ENCODE results near the gene CCN2. TPM values are rescaled to one million over a fixed set of nuclear protein-coding genes. Genes with fewer than 3 reads are reported as not detected.

CCN2 gene
- total RNA-seq, 1 donor from 2014 or later = 24.2 TPM

DNA sequence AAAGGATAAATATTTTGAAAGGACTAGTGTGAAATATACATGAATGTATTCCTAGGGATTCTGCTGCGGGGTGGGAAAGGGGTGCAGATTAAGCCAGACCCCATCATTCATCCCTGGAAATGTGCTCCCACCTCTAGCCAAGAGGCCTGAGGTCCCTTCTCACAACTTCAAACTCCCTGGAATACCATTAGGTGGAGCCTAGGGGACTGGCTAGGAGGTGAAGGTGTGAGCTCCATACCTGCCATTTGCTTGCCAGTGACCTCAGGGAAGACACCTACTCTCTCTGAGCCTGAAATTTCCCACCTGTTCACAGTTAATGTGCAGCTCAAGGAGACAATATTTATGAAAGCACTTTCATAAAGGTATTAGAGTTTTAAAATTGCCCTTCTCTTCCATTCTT lies 4.7 kb upstream of the CCN2 start:
- Mint-ChIP-seq H3K27me3 (ENCODE audit: low read depth) (no peaks in the 10 kb centered on the region), H3K4me1 (peaks cover 41% of the 10 kb centered on the region), H3K36me3 (ENCODE audit: low read depth) (no peaks in the 10 kb centered on the region), H3K9me3 (no peaks in the 10 kb centered on the region), H3K4me3 (no peak overlapping the region), H3K27ac (ENCODE audit: unreplicated experiment) (no peak overlapping the region)
- DNase-seq (ENCODE audit: low read depth, low spot score) = no peak
- TF ChIP-seq, protein P1, sequence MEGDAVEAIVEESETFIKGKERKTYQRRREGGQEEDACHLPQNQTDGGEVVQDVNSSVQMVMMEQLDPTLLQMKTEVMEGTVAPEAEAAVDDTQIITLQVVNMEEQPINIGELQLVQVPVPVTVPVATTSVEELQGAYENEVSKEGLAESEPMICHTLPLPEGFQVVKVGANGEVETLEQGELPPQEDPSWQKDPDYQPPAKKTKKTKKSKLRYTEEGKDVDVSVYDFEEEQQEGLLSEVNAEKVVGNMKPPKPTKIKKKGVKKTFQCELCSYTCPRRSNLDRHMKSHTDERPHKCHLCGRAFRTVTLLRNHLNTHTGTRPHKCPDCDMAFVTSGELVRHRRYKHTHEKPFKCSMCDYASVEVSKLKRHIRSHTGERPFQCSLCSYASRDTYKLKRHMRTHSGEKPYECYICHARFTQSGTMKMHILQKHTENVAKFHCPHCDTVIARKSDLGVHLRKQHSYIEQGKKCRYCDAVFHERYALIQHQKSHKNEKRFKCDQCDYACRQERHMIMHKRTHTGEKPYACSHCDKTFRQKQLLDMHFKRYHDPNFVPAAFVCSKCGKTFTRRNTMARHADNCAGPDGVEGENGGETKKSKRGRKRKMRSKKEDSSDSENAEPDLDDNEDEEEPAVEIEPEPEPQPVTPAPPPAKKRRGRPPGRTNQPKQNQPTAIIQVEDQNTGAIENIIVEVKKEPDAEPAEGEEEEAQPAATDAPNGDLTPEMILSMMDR (conservative IDR thresholded peaks at IDR 0.05) = no peak

DNA sequence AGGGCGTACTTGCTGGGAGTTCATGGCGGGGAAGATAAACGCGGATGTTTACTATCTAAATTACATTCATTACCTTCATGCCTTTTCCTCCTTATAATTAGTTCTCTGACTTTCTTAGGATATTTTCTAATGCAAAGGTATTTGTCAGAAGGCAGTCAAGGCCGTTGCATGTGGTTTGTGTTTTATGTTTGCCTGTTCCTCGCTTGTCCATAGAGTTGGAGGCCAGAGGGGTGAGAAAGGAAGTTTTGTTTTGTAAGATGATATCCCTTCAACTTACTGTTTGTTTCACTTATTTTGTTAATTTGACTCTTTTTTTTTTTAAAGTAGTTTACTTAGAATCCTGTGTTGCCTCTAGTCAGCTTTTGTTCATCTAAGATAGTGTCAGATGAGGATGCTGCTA lies 4.0 kb upstream of the CCN2 start:
- Mint-ChIP-seq H3K36me3 (ENCODE audit: low read depth) (no peaks in the 10 kb centered on the region), H3K27ac (ENCODE audit: unreplicated experiment) (no peak overlapping the region), H3K4me3 (no peak overlapping the region), H3K27me3 (ENCODE audit: low read depth) (no peaks in the 10 kb centered on the region), H3K4me1 (peaks cover 43% of the 10 kb centered on the region), H3K9me3 (no peaks in the 10 kb centered on the region)
- DNase-seq (ENCODE audit: low read depth, low spot score) = no peak
- TF ChIP-seq, protein P1 (conservative IDR thresholded peaks at IDR 0.05) = no peak

DNA sequence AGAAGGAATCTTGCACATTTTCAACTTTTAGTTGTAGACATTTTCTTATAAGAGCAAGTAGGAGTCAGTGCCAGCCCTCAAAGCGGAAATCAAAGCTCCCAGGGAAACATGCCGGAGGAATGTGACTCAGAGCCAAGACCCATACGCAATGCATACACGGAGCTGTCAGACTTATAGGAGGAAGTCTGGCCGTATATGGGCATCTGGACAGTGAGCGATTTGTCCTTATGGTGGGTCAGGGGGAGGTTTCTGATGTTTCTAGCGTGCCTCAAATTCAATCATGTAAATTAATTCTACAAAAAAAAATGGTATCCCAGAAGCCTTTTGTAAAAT lies 3.6 kb upstream of the CCN2 start:
- Mint-ChIP-seq H3K9me3 (no peaks in the 10 kb centered on the region), H3K4me1 (peaks cover 48% of the 10 kb centered on the region), H3K4me3 (peak overlapping the region; percentile 67), H3K27me3 (ENCODE audit: low read depth) (no peaks in the 10 kb centered on the region), H3K27ac (ENCODE audit: unreplicated experiment) (peak overlapping the region; percentile 57), H3K36me3 (ENCODE audit: low read depth) (no peaks in the 10 kb centered on the region)
- TF ChIP-seq, protein P1 (conservative IDR thresholded peaks at IDR 0.05) = no peak
- no peak for DNase-seq (ENCODE audit: low read depth, low spot score)

DNA sequence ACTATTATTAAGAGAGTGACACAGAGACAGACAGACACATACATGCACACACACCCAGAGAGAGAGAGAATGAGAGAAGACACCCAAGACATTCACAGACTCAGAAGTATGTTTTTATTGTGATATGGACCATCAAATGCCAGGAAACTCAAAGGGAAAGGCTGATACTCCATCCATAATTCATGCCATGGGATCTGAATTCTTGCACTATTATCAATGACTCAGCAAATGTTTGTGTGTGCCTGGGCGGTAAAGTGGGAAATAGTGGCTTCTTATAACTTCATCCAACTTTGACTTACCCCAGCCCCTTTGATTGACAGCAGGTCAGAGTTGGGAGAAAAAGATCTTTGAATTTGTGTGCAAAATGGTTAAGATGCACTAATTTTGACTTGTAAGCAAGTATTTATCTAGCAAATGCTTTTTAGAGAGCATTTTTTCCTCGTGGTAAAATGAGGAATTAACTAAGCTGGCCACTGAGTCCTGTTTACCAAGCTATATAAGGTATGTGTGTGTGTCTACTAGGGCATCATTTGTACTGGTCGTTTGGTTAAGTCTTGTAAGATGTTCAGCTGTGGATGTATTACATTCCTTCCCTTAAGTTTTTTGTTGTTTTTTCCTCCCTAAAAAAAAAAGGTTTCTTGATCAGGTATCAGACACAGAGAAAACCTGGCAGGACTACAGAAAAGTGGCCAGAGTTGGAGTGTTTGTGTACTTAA lies 3.0 kb upstream of the CCN2 start:
- Mint-ChIP-seq H3K4me1 (peaks cover 53% of the 10 kb centered on the region), H3K36me3 (ENCODE audit: low read depth) (peaks cover 2% of the 10 kb centered on the region), H3K4me3 (peak overlapping the region; percentile 67), H3K9me3 (no peaks in the 10 kb centered on the region), H3K27me3 (ENCODE audit: low read depth) (no peaks in the 10 kb centered on the region), H3K27ac (ENCODE audit: unreplicated experiment) (peak overlapping the region; percentile 81)
- no peak for DNase-seq (ENCODE audit: low read depth, low spot score)
- TF ChIP-seq, protein P1 (conservative IDR thresholded peaks at IDR 0.05) = no peak

DNA sequence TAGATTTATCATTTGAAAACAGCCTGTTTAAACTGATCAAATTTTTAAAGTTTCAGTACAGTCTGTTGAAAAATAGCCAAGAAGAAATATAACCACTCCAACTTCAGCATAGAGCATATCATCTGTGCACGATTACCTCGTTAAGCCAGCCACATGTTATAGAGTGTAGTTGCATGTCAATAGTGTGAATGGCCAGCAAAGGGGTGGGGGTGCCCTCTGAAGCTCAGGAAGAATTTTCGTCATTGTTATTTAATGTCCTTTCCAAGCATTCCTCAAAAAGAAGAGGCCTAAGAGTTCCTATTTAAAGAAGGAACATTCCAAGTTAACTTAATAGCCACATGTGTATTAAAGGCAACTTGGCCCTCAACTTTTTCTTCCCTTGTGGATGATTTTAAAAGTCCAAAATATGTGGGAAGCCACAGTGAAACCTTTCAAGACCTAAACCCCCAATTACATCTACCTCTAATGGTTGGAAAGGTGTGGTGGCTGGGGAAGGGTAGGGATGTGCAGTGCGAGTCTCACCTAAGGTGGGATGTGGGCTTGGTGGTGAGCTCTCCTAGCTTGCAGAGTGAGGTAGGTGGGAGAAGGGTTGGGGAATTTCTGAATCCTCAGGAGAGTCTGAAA lies 1.8 kb upstream of the CCN2 start:
- peaks cover 2% of the 10 kb centered on the region for H3K36me3 Mint-ChIP-seq (ENCODE audit: low read depth)
- TF ChIP-seq, protein P1 (conservative IDR thresholded peaks at IDR 0.05) = no peak
- peaks cover 64% of the 10 kb centered on the region for H3K4me1 Mint-ChIP-seq
- H3K27ac Mint-ChIP-seq (ENCODE audit: unreplicated experiment) = no peak overlapping the region
- peak overlapping the region; percentile 91 for H3K4me3 Mint-ChIP-seq
- no peak for DNase-seq (ENCODE audit: low read depth, low spot score)
- H3K9me3 Mint-ChIP-seq = no peaks in the 10 kb centered on the region
- H3K27me3 Mint-ChIP-seq (ENCODE audit: low read depth) = no peaks in the 10 kb centered on the region

Measured in neural crest cell (in vitro differentiated cells).